Nephron (organoid): Measurements from ENCODE around the gene BBS1.
A peak's percentile ranks its signal among the peaks of the same experiment; 100 is the strongest.
"Not testable (repeated sequence)": the region's sequence is repeated elsewhere in the genome, so short reads cannot be mapped to it uniquely, and the experiment has no call there.

ENCODE experiments used
- H3K27ac Mint-ChIP-seq, 3 experiments: 2 replicates each; pipeline ENCODE4 v1.8.0; 2020; ENCODE audit warnings: mixed read lengths in 3 of 3, mild to moderate bottlenecking in 2 of 3, moderate library complexity in 1 of 3
- H3K27me3 Mint-ChIP-seq: 2 replicates; pipeline ENCODE4 v1.8.0; 2021; ENCODE audit warnings: low read depth, mild to moderate bottlenecking, moderate library complexity, mixed read lengths
- H3K36me3 Mint-ChIP-seq: 2 replicates; pipeline ENCODE4 v1.8.0; 2020; ENCODE audit warnings: low read depth, mixed read lengths
- H3K4me1 Mint-ChIP-seq: 2 replicates; pipeline ENCODE4 v1.8.0; 2020; ENCODE audit warnings: mixed read lengths
- H3K4me3 Mint-ChIP-seq, 3 experiments: 2 replicates each; pipeline ENCODE4 v1.8.0; 2020; ENCODE audit warnings: mild to moderate bottlenecking in 3 of 3, mixed read lengths in 3 of 3, moderate library complexity in 2 of 3
- H3K9me3 Mint-ChIP-seq: 2 replicates; pipeline ENCODE4 v1.8.0; 2020; ENCODE audit warnings: mixed read lengths
- CTCF ChIP-seq, 3 experiments: fragments of 200-600 bp; sonication (generic); IDR thresholded peaks; one replicate each; pipeline ENCODE4 v1.5.0; 2021; ENCODE audit warnings: antibody characterized with exemption in 3 of 3; ENCODE audit not compliant: unreplicated experiment in 3 of 3

The BBS1 gene

GRCh38 chr11:66581261-66581660 is 70.8 kb downstream of the BBS1 start:
- Mint-ChIP-seq H3K9me3 (peaks cover 5% of the 10 kb centered on the region), H3K4me1 (peaks cover 23% of the 10 kb centered on the region), H3K27ac (peak overlapping the region in 2 of 3 experiments; percentile 24 to 65), H3K27me3 (peaks cover 6% of the 10 kb centered on the region), H3K4me3 (no peak overlapping the region), H3K36me3 (no peaks in the 10 kb centered on the region)
- TF ChIP-seq CTCF (IDR thresholded peaks at IDR 0.05; ENCODE audit: unreplicated experiment in 3 of 3): no peak

- not testable (repeated sequence) for H3K9me3 Mint-ChIP-seq, H3K27me3 Mint-ChIP-seq, H3K36me3 Mint-ChIP-seq
- Mint-ChIP-seq H3K4me1 (peaks cover 23% of the 10 kb centered on the region), H3K27ac (peak overlapping the region; percentile 4 to 69 (median 55)), H3K4me3 (peak overlapping the region in 1 of 3 experiments; percentile 7)
Observed at GRCh38 chr11:66582565-66583147, 72.2 kb downstream of the BBS1 start.
